Measurements from ENCODE around the gene RALB. TPM values are rescaled to one million over a fixed set of nuclear protein-coding genes. Genes with fewer than 3 reads are reported as not detected.
A peak's percentile ranks its signal among the peaks of the same experiment; 100 is the strongest.

RALB gene
- total and polyA plus RNA-seq, 2 experiments from 2014 or later = 15.2 to 17.4 TPM

- Histone ChIP-seq H3F3A (replicated peaks; ENCODE audit: low read depth) (no peaks in the 10 kb centered on the region), H3K27me3 (ENCODE audit: insufficient read depth) (peaks cover 55% of the 10 kb centered on the region), H3K4me3 (peak overlapping the region; percentile 53), H2AFZ (peak overlapping the region; percentile 94), H4K20me1 (replicated peaks; ENCODE audit: insufficient read depth) (peaks cover 4% of the 10 kb centered on the region), H3K9me2 (ENCODE audit: insufficient read depth) (no peaks in the 10 kb centered on the region), H3K4me2 (peak overlapping the region; percentile 87), H3K79me2 (replicated peaks; ENCODE audit: insufficient read depth) (no peaks in the 10 kb centered on the region), H3K36me3 (ENCODE audit: insufficient read depth) (no peaks in the 10 kb centered on the region), H3K4me1 (ENCODE audit: insufficient read depth) (no peaks in the 10 kb centered on the region; the same call in 1 of the 2 replicates), H3K27ac (ENCODE audit: low read depth) (no peak overlapping the region)
- peaks cover 57% of the 10 kb centered on the region for H3K27me3 Mint-ChIP-seq (ENCODE audit: insufficient read depth, low read depth, poor library complexity)
- H3K36me3 Mint-ChIP-seq (ENCODE audit: low read depth) = no peaks in the 10 kb centered on the region
- H3K4me3 Mint-ChIP-seq = peak overlapping the region; percentile 70; the same call in 2 of the 3 replicates
- DNase-seq (ENCODE audit: low spot score) (no peak), ATAC-seq (peak; percentile 23)
- H3K4me1 Mint-ChIP-seq = peaks cover 16% of the 10 kb centered on the region
- H3K9me3 Mint-ChIP-seq = no peaks in the 10 kb centered on the region; the same call in 2 of the 3 replicates
- TF ChIP-seq POLR2AphosphoS5 (IDR thresholded peaks at IDR 0.05; ENCODE audit: low read depth) (no peak), ZNF462 (CRISPR knock-in tag; IDR thresholded peaks at IDR 0.05) (no peak), EZH2 (IDR thresholded peaks at IDR 0.05; ENCODE audit: low read depth, unreplicated experiment) (no peak), ZNF114 (CRISPR knock-in tag; IDR thresholded peaks at IDR 0.05) (no peak), ZNF331 (CRISPR knock-in tag; IDR thresholded peaks at IDR 0.05; ENCODE audit: low read depth) (no peak), JUNB (IDR thresholded peaks at IDR 0.05; ENCODE audit: unreplicated experiment) (no peak), EZH2phosphoT487 (IDR thresholded peaks at IDR 0.05; ENCODE audit: unreplicated experiment) (no peak)
- TF ChIP-seq, protein P1, sequence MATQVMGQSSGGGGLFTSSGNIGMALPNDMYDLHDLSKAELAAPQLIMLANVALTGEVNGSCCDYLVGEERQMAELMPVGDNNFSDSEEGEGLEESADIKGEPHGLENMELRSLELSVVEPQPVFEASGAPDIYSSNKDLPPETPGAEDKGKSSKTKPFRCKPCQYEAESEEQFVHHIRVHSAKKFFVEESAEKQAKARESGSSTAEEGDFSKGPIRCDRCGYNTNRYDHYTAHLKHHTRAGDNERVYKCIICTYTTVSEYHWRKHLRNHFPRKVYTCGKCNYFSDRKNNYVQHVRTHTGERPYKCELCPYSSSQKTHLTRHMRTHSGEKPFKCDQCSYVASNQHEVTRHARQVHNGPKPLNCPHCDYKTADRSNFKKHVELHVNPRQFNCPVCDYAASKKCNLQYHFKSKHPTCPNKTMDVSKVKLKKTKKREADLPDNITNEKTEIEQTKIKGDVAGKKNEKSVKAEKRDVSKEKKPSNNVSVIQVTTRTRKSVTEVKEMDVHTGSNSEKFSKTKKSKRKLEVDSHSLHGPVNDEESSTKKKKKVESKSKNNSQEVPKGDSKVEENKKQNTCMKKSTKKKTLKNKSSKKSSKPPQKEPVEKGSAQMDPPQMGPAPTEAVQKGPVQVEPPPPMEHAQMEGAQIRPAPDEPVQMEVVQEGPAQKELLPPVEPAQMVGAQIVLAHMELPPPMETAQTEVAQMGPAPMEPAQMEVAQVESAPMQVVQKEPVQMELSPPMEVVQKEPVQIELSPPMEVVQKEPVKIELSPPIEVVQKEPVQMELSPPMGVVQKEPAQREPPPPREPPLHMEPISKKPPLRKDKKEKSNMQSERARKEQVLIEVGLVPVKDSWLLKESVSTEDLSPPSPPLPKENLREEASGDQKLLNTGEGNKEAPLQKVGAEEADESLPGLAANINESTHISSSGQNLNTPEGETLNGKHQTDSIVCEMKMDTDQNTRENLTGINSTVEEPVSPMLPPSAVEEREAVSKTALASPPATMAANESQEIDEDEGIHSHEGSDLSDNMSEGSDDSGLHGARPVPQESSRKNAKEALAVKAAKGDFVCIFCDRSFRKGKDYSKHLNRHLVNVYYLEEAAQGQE (IDR thresholded peaks at IDR 0.05; ENCODE audit: unreplicated experiment) = no peak
- TF ChIP-seq, protein P2, sequence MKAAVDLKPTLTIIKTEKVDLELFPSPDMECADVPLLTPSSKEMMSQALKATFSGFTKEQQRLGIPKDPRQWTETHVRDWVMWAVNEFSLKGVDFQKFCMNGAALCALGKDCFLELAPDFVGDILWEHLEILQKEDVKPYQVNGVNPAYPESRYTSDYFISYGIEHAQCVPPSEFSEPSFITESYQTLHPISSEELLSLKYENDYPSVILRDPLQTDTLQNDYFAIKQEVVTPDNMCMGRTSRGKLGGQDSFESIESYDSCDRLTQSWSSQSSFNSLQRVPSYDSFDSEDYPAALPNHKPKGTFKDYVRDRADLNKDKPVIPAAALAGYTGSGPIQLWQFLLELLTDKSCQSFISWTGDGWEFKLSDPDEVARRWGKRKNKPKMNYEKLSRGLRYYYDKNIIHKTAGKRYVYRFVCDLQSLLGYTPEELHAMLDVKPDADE (IDR thresholded peaks at IDR 0.05) = no peak
- H3K27ac Mint-ChIP-seq = no peak overlapping the region
Measured at GRCh38 chr2:120313695-120314615, 61.3 kb downstream of the RALB start.

Data from GM23338 (cell line).